ENCODE measurements around the gene SERTM1. TPM values are rescaled to one million over a fixed set of nuclear protein-coding genes. Genes with fewer than 3 reads are reported as not detected.

Gene SERTM1
- total RNA-seq, 2 donors from 2014 or later: 0.11 TPM; not detected in 1

DNA sequence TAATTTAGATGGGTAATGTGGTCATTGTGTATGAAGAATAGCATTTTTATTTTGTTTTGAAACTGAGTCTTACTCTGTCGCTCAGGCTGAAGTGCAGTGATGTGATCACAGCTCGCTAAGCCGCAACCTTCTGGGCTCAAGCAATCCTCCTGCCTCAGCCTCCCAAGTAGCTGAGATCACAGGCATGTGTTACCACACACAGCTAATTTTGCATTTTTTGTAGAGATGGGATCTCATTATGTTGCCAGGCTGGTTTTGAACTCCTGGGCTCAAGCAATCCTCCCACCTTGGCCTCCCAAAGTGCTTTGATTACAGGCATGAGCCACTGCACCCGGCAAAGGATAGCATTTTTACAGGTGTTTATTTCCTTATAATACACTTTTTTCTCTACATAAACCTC, 36.6 kb downstream of the SERTM1 start:
- DNase-seq: no peak
- intact Hi-C loops (cut with DNase I): no loop called here
- Histone ChIP-seq H3K4me3 (no peak overlapping the region), H3K9ac (ENCODE audit: low read depth in 2 of 2, low read length in 2 of 2) (no peak overlapping the region), H3K36me3 (no peaks in the 10 kb centered on the region), H3K4me1 (no peaks in the 10 kb centered on the region), H3K9me3 (no peaks in the 10 kb centered on the region), H3K27me3 (no peaks in the 10 kb centered on the region), H3K27ac (no peak overlapping the region)
- TF ChIP-seq CTCF (IDR thresholded peaks at IDR 0.05): no peak

GRCh38 chr13:36712290-36712689, 38.5 kb downstream of the SERTM1 start:
- TF ChIP-seq CTCF (IDR thresholded peaks at IDR 0.05): no peak

DNA sequence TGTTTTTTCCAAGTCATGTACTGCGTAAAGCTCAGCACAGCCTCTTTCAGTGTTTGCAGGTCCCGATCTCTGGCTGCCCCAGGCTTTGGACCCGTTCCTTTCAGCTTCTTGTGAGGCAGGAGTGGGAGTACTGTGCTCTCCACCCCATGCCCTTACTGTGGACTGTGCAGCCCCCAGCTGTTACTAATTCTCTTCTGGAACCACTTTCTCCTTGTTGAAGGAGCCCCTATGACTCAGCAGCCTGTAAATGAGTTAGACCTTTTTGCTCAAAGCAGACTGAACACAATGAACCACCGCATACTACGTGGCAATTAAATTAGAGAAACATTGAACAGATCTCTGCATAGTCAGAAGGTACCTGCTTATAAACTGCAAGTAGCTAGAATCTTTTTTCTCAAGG, 39.0 kb downstream of the SERTM1 start:
- Histone ChIP-seq H3K4me1 (no peaks in the 10 kb centered on the region), H3K36me3 (no peaks in the 10 kb centered on the region), H3K27ac (no peak overlapping the region), H3K9ac (ENCODE audit: low read depth in 2 of 2, low read length in 2 of 2) (no peak overlapping the region), H3K9me3 (no peaks in the 10 kb centered on the region), H3K4me3 (no peak overlapping the region), H3K27me3 (no peaks in the 10 kb centered on the region)
- DNase-seq: no peak
- intact Hi-C loops (cut with DNase I): no loop called here
- no peak for TF ChIP-seq CTCF (IDR thresholded peaks at IDR 0.05)

More at GRCh38 chr13:36712290-36712689, 38.5 kb downstream of the SERTM1 start:
- no peak for DNase-seq
- Histone ChIP-seq H3K27ac (no peak overlapping the region), H3K36me3 (no peaks in the 10 kb centered on the region), H3K9ac (ENCODE audit: low read depth in 2 of 2, low read length in 2 of 2) (no peak overlapping the region), H3K4me3 (no peak overlapping the region), H3K4me1 (no peaks in the 10 kb centered on the region), H3K9me3 (no peaks in the 10 kb centered on the region), H3K27me3 (no peaks in the 10 kb centered on the region)
- intact Hi-C loops (cut with DNase I): no loop called here

- no peaks in the 10 kb centered on the region for H3K4me1 ChIP-seq
- H3K9ac ChIP-seq (ENCODE audit: low read depth in 2 of 2, low read length in 2 of 2): no peak overlapping the region
- no peak overlapping the region for H3K27ac ChIP-seq
- no peaks in the 10 kb centered on the region for H3K36me3 ChIP-seq
- TF ChIP-seq CTCF (IDR thresholded peaks at IDR 0.05): no peak
- no peaks in the 10 kb centered on the region for H3K9me3 ChIP-seq
- H3K4me3 ChIP-seq: no peak overlapping the region
- H3K27me3 ChIP-seq: no peaks in the 10 kb centered on the region
- intact Hi-C loops (cut with DNase I): no loop called here
- no peak for DNase-seq
These were observed 40.1 kb downstream of the SERTM1 start for GRCh38 chr13:36713887-36714286.

DNA sequence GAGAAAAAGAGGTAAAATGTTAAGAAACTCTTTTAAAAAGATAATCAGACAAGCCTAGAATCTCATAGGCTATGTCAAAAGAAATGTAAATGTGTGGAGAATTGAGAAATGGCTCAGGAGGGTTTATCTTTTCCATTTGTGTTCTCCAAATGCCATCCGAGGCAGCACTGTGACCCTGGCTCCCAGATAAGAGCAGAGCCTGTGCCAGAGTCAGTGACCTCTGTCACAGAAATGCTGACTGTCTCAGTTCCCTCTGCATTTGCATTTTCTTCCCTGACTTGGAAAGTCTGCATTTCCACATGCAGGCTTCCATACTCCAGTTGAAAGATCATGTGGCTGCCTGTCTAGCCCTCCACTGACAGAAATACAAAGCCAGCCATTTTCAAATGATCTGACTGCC, 42.0 kb downstream of the SERTM1 start:
- H3K9ac ChIP-seq (ENCODE audit: low read depth in 2 of 2, low read length in 2 of 2): no peak overlapping the region
- TF ChIP-seq CTCF (IDR thresholded peaks at IDR 0.05): no peak
- H3K4me3 ChIP-seq: no peak overlapping the region
- no peak overlapping the region for H3K27ac ChIP-seq
- no peaks in the 10 kb centered on the region for H3K9me3 ChIP-seq
- no peaks in the 10 kb centered on the region for H3K4me1 ChIP-seq
- H3K27me3 ChIP-seq: no peaks in the 10 kb centered on the region
- intact Hi-C loops (cut with DNase I): no loop called here
- DNase-seq: no peak
- no peaks in the 10 kb centered on the region for H3K36me3 ChIP-seq

- Histone ChIP-seq H3K9ac (ENCODE audit: low read depth in 2 of 2, low read length in 2 of 2) (no peak overlapping the region), H3K4me3 (no peak overlapping the region), H3K36me3 (no peaks in the 10 kb centered on the region), H3K27ac (no peak overlapping the region), H3K9me3 (no peaks in the 10 kb centered on the region), H3K27me3 (no peaks in the 10 kb centered on the region), H3K4me1 (no peaks in the 10 kb centered on the region)
- TF ChIP-seq CTCF (IDR thresholded peaks at IDR 0.05): no peak
- no peak for DNase-seq
- intact Hi-C loops (cut with DNase I): no loop called here
These were observed 43.2 kb downstream of the SERTM1 start for GRCh38 chr13:36717017-36717416.
